HG03521 (cell line): ENCODE data around the gene ASCC3.
A peak's percentile ranks its signal among the peaks of the same experiment; 100 is the strongest.
"Not testable (repeated sequence)": the region's sequence is repeated elsewhere in the genome, so short reads cannot be mapped to it uniquely, and the experiment has no call there.

Experiments
- ATAC-seq: cut with Tn5 transposase; IDR thresholded peaks from one replicate; pipeline ENCODE4 v1.9.1; 2021; ENCODE audit warnings: mild to moderate bottlenecking, moderate library complexity; ENCODE audit not compliant: unreplicated experiment

Gene ASCC3

DNA sequence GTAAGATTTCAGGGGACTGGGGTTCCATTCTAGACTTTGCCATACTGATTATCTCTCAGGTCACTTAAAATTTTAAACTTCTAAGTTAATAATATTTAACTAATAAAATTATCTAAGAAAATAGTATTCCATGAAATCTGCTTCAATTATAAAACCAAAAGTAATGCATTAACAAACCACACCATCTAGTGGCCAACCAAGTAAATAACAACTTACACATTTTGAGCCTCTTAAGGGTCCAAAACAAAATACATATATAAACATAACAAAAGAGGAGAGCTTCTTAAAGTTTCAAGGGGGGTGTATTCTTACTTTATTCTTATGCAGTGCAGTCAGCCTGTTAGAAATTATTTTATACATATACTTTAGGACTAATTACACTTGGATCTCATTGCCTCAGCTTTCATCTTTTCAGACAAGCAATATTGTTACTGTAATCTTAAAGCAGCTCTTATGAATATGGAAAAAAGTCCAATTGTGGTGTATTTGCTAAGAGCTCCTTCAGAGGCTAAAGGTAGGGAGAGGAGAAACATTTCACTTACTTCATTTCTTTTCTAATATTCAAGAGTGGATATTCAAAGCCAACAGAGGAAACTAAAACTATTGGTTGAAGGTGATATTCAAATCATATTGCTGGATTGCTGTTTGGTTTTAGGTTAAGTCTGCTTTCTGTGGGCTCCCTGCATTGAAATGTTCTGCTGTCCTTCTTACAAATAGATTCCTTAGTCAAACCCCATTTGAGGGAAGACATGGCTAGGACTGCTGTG lies 216.7 kb downstream of the ASCC3 start:
- peak; percentile 31 for ATAC-seq

DNA sequence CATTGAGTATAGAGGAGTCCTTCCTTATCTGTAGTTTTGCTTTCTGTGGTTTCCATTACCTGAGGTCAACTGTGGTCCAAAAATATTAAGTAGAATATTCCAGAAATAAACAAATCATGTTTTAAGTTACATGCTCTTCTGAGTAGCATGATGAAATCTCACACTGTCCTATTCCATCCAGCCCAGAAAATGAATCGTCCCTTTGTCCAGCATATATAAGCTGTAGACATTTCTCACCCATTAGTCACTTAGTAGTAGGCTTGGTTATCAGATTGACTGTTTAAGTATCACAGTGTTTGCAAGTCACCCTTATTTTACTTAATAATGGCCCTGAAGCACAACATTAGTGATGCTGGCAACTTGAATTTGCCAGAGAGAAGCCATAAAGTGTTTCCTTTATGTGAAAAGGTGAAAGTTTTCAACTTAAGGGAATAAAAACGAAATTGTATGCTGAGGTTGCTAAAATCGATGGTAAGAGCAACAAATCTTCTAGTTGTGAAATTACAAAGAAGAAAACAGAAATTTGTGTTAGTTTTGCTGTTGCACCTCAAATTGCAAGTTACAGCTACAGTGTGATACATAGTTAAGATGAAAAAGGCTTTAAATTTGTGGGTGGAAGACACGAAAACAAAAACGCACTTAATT lies 217.8 kb downstream of the ASCC3 start:
- ATAC-seq: no peak

DNA sequence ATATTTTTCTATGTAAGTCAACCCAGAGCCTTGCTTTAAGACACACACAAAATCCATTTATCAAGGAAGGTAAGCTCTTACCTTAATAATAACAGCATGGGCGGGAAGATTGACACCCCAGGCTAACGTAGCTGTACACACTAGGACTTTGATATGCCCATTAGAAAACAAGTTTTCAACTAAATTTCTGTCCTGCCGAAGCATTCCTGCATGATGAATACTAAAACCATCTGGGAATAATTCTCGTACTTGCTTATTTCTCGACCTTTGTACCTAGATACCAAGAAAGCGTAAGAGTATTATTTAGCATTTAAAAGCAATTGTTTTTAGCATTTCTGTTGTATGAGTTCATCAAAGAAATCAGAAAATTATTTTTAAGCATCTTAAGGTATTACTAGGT lies 218.9 kb downstream of the ASCC3 start:
- no peak for ATAC-seq

DNA sequence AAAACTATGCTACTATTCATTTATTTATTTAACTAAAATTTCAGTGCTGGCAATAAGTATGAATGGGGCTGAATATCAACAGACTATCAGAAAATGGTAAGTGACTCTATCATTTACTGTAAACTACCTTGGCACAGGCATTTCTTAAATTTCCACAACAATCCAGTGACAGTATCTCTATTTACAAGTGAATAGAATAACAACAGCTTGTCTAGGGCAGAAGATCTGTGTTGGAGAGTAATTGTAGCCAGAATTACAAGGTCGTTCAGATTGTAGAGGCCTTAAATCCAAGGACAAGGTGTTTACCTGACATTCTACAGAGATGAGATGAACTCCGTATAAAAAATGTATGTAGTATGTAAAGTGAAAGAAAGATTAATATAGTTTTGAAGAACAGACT lies 222.6 kb downstream of the ASCC3 start:
- no peak for ATAC-seq

GRCh38 chr6:100657678-100658330 lies 223.3 kb downstream of the ASCC3 start:
- ATAC-seq: no peak

GRCh38 chr6:100641147-100641546 lies 240.0 kb downstream of the ASCC3 start:
- ATAC-seq: not testable (repeated sequence)

- ATAC-seq: no peak
These were observed 247.9 kb downstream of the ASCC3 start for GRCh38 chr6:100633096-100633777.

- no peak for ATAC-seq
These were observed 250.6 kb downstream of the ASCC3 start for GRCh38 chr6:100630536-100630935.

DNA sequence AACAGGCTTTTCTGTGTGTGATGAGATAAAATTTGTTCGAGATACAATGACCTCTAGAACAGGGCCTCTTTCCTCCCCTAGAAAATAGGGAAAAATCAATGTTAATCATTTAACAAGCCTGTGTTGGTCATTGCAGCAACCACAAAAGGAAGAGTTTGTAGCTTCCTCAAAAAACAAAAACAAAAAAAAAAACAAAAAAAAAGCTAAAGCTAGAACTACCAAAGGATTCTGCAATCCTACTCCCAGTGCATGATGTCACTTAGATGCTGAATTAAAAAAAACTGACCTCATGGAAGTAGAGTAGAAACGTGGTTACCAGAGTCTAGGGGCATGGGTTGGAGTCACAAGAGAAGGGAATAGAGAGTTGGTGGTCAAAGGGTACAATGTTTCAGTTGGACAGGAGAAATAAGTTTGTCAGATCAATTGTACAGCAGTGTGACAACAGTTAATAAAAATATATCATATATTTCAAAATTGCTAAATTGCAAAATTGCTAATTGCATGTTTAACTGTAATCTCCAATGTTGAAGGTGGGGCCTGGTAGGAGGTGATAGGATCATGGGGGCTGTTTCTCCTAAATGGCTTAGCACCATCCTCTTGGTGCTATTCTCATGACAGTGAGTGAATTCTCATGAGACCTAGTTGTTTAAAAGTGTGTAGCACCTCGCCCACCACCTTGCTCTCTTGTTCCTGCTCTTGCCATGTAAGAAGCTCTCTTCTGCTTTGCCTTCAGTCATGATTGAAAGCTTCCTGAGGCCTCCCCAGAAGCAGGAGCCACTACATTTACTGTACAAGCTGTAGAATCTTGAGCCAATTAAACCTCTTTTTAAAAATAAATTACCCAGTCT lies 253.0 kb downstream of the ASCC3 start:
- no peak for ATAC-seq

GRCh38 chr6:100626721-100627120 lies 254.4 kb downstream of the ASCC3 start:
- no peak for ATAC-seq

- ATAC-seq: no peak
These were observed 258.0 kb downstream of the ASCC3 start for GRCh38 chr6:100622907-100623692.

- ATAC-seq: no peak
These were observed 260.9 kb downstream of the ASCC3 start for GRCh38 chr6:100620085-100620840.

DNA sequence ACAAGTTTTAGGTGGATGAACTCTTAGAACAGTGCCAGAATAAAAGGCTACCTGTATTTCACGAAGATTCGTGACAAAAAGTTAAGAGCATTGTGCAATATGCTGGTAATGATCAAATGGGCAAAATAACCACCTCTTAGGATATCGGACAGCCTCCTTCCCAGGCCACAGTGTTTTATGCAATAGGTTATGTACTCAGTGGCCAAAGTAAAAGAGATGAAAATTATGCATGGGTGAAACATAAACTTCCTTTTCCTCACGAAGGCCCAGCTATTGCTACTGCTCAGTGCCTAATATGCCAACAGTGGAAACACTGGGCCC lies 262.8 kb downstream of the ASCC3 start:
- ATAC-seq: no peak

DNA sequence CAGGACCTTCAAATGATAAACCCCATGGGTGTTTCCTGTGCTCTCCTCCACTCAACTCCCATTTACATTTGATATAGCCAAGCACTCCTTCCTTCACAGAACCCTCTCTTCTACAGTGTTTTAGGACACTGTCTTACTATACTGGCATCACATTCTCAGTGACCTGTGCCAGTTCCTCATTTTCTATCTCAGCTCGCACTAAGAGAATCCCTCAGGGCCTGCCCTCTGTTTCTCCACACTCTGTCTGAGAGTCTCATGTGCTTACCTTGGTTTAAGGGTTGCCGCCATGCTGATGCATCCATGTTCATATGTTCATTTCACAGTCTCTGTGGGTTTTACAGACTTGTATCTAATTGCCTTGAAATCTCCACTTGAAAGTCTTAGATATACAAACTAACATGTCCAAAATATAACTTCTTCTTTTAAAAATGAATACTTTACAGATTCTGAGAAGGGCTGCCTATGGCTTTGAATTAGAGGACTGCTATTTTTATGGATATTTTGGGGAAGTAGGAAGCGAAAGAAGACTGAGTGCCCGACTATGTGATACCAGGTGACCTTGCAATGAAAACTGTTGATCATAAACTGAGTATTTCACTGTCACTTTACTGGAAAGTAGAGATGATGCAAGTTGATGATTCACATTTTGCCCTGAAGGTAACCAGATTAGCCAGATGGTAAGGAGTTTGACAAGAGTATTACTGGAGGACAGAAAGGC lies 263.3 kb downstream of the ASCC3 start:
- ATAC-seq: peak; percentile 61

DNA sequence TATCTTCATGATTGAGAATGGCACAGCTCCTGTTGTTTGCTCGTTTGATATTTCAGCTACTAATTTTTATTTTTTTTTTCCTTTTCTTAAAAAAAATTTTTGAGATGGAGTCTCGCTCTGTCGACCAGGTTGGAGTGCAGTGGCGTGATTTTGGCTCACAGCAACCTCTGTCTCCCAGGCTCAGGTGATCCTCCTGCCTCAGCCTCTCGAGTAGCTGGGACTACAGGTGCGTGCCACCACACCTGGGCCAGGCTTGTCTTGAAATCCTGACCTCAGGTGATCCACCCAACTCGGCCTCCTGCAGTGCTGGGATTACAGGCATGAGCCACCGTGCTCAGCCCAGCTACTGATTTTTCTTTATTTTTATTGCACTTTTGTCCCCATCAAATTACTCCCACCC lies 266.2 kb downstream of the ASCC3 start:
- no peak for ATAC-seq

DNA sequence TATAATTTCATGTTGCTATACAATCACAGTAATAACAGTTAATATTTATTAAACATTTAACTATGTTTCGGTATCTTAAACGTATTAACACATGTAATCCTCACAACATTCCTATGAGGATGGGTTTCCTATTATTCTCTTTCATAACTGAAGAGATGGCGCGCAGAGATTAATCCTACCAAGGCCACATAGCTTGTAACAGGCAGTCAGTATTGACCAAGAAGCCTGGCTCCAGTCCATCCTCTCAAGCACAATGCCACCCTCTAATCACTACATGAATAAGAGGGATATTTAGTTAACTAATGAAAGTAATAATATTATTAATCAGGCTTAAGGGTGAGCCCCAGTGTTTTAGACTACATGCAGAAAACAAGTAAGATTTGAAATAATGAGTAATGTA lies 266.7 kb downstream of the ASCC3 start:
- no peak for ATAC-seq

GRCh38 chr6:100613656-100614055 lies 267.5 kb downstream of the ASCC3 start:
- ATAC-seq: no peak

DNA sequence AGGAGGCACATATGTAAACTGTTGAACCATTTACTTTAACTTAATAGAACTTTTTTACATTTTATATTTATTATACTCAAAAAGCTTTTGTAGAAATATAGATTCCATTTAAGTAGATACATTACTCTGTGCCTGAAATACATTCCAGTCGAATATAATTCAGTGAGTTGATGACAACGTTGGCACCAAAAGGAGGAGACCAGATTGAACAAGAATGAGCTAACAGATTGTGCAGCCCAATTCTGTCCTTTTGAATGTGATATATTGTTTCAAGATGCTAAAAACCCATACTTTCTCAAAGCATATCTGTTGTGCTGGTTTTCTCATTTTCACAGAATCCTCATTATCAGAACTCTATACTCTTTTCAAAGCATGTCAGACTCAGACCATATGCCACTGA lies 269.0 kb downstream of the ASCC3 start:
- ATAC-seq: no peak
